Small intestine (tissue), 7 donors: ENCODE data around the gene ZNF629. TPM values are rescaled to one million over a fixed set of nuclear protein-coding genes. Genes with fewer than 3 reads are reported as not detected.

ENCODE experiments used
- DNase-seq, 2 donors: peaks; one replicate each; pipeline versions ENCODE4 v3.0.0 to v3.0.0-alpha.2; 2013
- FAIRE-seq: peaks from 2 replicates; lab custom pipeline; 2012; peaks lifted over from hg19 to GRCh38; lab: Jason Lieb, UNC
- H3K27ac ChIP-seq, 3 donors: one replicate each; pipeline ENCODE4 v1.5.1; 2013; ENCODE audit warnings: low read length in 2 of 3, mild to moderate bottlenecking in 2 of 3, control low read depth in 1 of 3, inconsistent platforms in 1 of 3, low read depth in 1 of 3, moderate library complexity in 1 of 3
- H3K27me3 ChIP-seq, 3 donors: one replicate each; pipeline ENCODE4 v1.6.1; 2013; ENCODE audit warnings: low read length in 3 of 3, inconsistent platforms in 1 of 3; ENCODE audit not compliant: control insufficient read depth in 3 of 3, insufficient read depth in 3 of 3
- H3K36me3 ChIP-seq, 3 donors: one replicate each; pipeline ENCODE4 v1.6.1; 2013; ENCODE audit warnings: low read length in 3 of 3, inconsistent platforms in 1 of 3, low read depth in 1 of 3, mild to moderate bottlenecking in 1 of 3, moderate library complexity in 1 of 3; ENCODE audit not compliant: control insufficient read depth in 3 of 3, insufficient read depth in 2 of 3
- H3K4me1 ChIP-seq, 3 donors: one replicate each; pipeline ENCODE4 v1.6.1; 2013; ENCODE audit warnings: low read length in 2 of 3, inconsistent platforms in 1 of 3, low read depth in 1 of 3, mild to moderate bottlenecking in 1 of 3, moderate library complexity in 1 of 3; ENCODE audit not compliant: control insufficient read depth in 3 of 3, insufficient read depth in 2 of 3
- H3K4me3 ChIP-seq, 3 donors: one replicate each; pipeline ENCODE4 v1.5.1; 2013; ENCODE audit warnings: low read length in 3 of 3, control low read depth in 1 of 3, inconsistent platforms in 1 of 3, low read depth in 1 of 3, mild to moderate bottlenecking in 1 of 3, moderate library complexity in 1 of 3
- H3K9me3 ChIP-seq, 2 donors: one replicate each; pipeline ENCODE4 v1.6.1; 2013; ENCODE audit warnings: low read depth in 1 of 2, low read length in 1 of 2; ENCODE audit not compliant: control insufficient read depth in 2 of 2, insufficient read depth in 1 of 2
- WGBS, 3 donors: extraction: QIAGEN DNeasy Blood & Tissue Kit; methylation state at CpG; one replicate each; pipeline ENCODE4 v1.1.7; 2013; 5-methylcytosine and 5-hydroxymethylcytosine counted together
- polyA plus RNA-seq, 4 donors: library from polyadenylated mRNA; stranded (reverse) in 3 of 4; unstranded in 1 of 4; fragments of 200-250 nt in 3 of 4; fragments of 120-200 nt in 1 of 4; gene quantifications; one replicate each; pipeline versions ENCODE4 v1.2.1 to v1.2.3, GENCODE V29; 2013
- donor health status: healthy with polysubstance abuse.
- donor health status: control.
- donor health status: control.
- donor health status: Bipolar disorder and iron deficiency.
- donor health status: healthy.

ZNF629 gene
- polyA plus RNA-seq, 4 donors: 3.4 to 17.5 (median 5.8) TPM

DNA sequence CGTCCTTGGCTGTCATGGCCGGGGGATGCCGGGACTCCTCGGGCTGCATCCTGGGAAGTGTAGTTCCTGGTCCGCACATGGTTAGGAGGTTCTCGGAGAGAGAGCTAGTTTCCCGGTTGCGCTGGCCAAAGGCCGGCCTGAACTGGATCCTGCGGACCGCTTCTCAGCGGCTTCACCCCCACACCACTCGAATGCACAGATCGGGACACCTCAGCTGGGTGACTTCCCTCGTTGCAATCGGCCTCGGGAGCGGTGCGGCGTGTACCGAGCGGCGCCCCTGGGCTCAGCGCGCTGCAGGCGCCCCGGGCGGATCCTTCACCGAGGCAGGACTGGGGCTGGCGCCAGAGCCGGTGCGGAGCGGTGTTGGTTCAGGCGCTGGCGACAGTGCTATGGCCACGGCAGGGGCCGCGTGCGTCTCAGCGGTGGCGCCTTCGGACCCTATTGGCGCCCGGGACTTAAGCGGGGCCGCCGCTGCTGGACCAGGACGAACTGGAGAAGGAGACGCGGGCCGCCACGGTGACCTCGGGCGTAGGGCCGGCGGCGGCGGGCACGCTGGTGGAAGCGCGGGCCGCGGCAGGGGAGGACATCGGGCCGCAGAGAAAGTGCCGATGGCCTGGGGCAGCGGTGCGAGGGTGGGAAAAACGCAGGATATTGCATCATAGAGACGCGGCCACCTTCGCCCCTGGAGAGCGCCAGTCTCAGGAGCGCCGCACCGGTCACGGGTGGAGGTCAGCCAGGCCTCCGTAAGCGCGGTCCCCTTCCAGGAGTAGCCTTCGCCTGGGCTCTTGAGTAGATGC, 11.4 kb downstream of the ZNF629 start:
- Histone ChIP-seq H3K27ac (peak overlapping the region; percentile 43 to 85 (median 81)), H3K4me3 (peak overlapping the region; percentile 58 to 78 (median 77)), H3K4me1 (peaks cover 0 to 16% (median 5%) of the 10 kb centered on the region in 3 donors), H3K36me3 (peaks cover 8 to 79% (median 25%) of the 10 kb centered on the region in 3 donors), H3K9me3 (no peaks in the 10 kb centered on the region), H3K27me3 (no peaks in the 10 kb centered on the region)
- WGBS, 3 donors: 0 to 1% (median 0%) methylated on average over 76 to 81 of the region's 81 CpGs
- DNase-seq: peak; percentile 87 to 92
- FAIRE-seq: no peak

DNA sequence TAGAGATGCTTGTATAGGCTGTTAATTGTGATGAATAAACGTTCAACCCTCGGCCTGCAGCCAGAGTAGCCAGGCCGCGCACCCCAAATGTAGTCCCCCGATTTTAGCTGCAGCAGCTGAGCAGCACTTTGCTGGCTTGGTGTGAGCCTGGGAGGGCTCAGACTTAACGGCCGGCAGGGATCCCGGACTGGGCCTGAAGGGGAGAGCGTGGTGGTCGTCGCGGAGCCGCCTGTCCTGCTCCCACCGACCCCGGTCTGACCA, 11.9 kb downstream of the ZNF629 start:
- H3K4me1 ChIP-seq: peaks cover 0 to 16% (median 5%) of the 10 kb centered on the region in 3 donors
- FAIRE-seq: no peak
- WGBS, 3 donors: 7 to 22% (median 11%) methylated on average over 12 to 15 of the region's 15 CpGs
- no peaks in the 10 kb centered on the region for H3K9me3 ChIP-seq
- no peaks in the 10 kb centered on the region for H3K27me3 ChIP-seq
- peaks cover 8 to 79% (median 25%) of the 10 kb centered on the region in 3 donors for H3K36me3 ChIP-seq
- DNase-seq: no peak
- H3K4me3 ChIP-seq: peak overlapping the region in 2 of 3 donors; percentile 77 to 78
- H3K27ac ChIP-seq: peak overlapping the region in 2 of 3 donors; percentile 81 to 85

DNA sequence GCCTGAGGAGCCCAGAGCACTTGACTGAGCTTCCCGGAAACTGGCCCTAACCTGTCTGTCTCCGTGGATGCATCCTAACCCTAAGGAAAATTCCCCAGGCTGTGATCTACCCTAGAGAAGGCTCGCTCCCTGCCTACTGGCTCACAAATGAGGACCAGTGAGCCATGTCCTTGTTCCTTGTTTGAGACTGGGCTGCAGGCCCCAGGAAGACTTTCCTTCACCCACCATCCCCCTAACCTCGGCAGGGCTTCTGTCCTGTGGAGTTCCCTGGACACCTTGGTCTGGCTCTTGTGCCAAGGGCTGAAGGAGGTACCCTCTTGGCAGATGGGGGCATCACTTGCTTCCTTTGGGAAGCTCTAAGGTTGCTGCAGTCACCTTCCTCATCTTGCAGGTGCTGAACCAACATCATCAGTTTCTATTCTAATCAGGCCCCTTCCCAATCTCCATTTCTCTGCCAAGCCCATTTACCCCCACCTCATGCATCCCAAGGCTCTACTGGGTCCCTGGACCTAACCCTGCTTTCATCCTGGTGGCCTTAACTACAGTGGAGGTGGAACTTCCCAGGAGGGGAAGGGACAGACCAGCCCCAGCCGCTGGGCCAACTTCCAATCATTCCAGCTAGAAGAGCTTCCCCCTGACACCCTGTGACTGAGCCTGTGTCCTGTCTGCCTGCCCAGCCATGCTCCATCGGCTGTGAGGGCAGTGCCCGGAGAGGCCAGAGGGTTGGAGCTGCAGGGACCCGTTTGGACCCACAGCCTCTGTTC, 12.5 kb downstream of the ZNF629 start:
- Histone ChIP-seq H3K36me3 (peaks cover 8 to 79% (median 25%) of the 10 kb centered on the region in 3 donors), H3K27me3 (no peaks in the 10 kb centered on the region), H3K9me3 (no peaks in the 10 kb centered on the region), H3K27ac (peak overlapping the region in 2 of 3 donors; percentile 81 to 85), H3K4me1 (peaks cover 0 to 16% (median 5%) of the 10 kb centered on the region in 3 donors), H3K4me3 (peak overlapping the region in 2 of 3 donors; percentile 77 to 78)
- no peak for FAIRE-seq
- no peak for DNase-seq
- WGBS, 3 donors: 54 to 62% (median 59%) methylated on average over 8 of the region's 8 CpGs

DNA sequence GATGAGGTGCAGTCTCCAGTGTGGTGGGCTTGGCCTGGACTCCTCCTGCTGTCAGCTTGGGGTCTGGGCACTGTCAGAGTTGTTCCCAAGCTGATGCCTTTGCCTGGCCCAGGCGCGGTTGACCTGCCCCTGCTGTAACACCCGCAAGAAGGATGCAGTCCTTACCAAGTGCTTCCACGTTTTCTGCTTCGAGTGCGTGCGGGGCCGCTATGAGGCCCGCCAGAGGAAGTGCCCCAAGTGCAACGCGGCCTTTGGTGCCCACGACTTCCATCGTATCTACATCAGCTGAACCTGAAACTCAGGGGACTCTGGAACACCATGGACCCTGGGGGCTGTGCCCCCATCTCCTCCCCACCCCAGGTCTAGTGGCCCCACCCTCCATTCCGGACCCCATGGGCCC, 13.2 kb downstream of the ZNF629 start:
- Histone ChIP-seq H3K27ac (no peak overlapping the region), H3K27me3 (no peaks in the 10 kb centered on the region), H3K36me3 (peaks cover 13 to 79% (median 31%) of the 10 kb centered on the region in 3 donors), H3K9me3 (no peaks in the 10 kb centered on the region), H3K4me3 (no peak overlapping the region), H3K4me1 (peaks cover 0 to 16% (median 5%) of the 10 kb centered on the region in 3 donors)
- 85 to 91% (median 87%) methylated on average over 14 of the region's 14 CpGs for WGBS, 3 donors
- DNase-seq: no peak
- FAIRE-seq: no peak

DNA sequence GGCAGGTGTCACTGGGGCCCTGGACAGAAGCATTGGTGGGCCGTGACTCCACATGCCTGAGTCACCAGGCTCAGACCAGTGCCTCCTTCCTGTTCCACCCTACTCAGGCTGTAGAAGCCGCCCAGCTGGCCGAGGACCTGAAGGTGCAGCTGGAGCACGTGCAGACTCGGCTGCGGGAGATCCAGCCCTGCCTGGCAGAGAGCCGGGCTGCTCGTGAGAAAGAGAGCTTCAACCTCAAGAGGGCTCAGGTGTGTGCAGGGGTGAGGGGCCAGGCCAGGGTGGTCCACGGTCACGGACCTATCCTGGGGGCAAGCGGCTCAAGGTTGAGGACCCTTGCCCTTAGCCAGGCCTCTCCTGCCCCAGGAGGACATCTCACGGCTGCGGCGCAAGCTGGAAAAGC, 15.3 kb downstream of the ZNF629 start:
- H3K36me3 ChIP-seq: peaks cover 21 to 80% (median 41%) of the 10 kb centered on the region in 3 donors
- no peak for DNase-seq
- H3K9me3 ChIP-seq: no peaks in the 10 kb centered on the region
- no peak overlapping the region for H3K4me3 ChIP-seq
- H3K27ac ChIP-seq: no peak overlapping the region
- WGBS, 3 donors: 90% methylated on average over 14 of the region's 14 CpGs
- H3K4me1 ChIP-seq: peaks cover 0 to 8% (median 4%) of the 10 kb centered on the region in 3 donors
- no peaks in the 10 kb centered on the region for H3K27me3 ChIP-seq
- FAIRE-seq: no peak

DNA sequence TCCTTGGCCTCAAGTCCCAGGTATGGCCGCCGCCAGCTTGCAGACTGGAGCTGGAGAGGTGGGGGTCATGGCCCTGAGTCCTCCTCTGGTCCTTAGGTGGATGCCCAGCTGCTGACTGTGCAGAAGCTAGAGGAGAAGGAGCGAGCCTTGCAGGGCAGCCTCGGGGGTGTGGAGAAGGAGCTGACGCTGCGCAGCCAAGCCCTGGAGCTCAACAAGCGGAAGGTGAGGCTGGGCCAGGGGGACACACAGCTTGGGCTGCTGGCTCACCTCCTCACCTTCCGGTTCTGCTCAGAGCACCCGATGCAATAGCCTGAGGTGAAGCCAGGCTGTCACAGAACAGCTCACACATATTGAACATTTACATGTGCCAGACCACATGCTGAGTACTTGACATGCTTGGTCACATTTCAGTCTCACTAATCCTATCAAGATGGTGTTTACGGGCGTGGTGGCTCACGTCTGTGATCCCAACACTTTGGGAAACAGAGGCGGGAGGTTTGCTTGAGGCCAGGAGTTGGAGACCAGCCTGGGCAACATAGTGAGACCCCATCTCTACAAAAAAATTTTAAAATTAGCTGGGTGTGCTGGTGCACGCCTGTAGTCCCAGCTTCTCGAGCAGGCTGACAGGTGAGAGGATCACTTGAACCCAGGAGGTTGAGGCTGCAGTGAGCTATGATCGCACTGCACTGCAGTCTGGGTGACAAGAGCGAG, 17.5 kb downstream of the ZNF629 start:
- H3K27ac ChIP-seq: no peak overlapping the region
- H3K4me1 ChIP-seq: no peaks in the 10 kb centered on the region
- FAIRE-seq (no peak), DNase-seq (no peak)
- H3K9me3 ChIP-seq: no peaks in the 10 kb centered on the region
- no peak overlapping the region for H3K4me3 ChIP-seq
- WGBS, 3 donors: 89 to 93% (median 93%) methylated on average over 17 of the region's 17 CpGs
- peaks cover 37 to 94% (median 54%) of the 10 kb centered on the region in 3 donors for H3K36me3 ChIP-seq
- H3K27me3 ChIP-seq: no peaks in the 10 kb centered on the region

DNA sequence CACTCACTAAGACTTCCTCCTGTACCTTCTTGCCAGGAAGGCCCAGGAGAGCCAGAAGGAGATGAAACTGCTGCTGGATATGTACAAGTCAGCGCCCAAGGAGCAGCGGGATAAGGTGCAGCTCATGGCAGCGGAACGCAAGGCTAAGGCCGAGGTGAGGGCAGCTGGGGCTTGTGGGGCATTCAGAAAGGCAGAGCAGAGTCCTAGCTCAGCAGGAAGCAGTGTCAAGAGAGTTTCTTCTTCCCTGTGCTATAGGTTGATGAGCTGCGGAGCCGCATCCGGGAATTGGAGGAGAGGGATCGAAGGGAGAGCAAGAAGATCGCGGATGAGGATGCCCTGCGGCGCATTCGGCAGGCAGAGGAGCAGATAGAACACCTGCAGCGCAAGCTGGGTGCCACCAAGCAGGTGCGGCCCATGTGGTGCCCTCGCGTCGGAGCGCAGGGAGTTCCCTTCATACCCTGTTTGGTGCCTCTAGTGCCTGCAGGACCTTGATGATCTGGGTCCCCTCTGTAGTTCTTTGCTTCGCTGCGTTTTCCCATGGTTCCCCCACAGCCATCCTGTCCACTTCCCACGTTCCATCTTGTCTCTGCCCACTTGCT, 18.3 kb downstream of the ZNF629 start:
- DNase-seq (no peak), FAIRE-seq (no peak)
- 95 to 96% (median 96%) methylated on average over 23 of the region's 23 CpGs for WGBS, 3 donors
- H3K4me1 ChIP-seq: peaks cover 0 to 4% (median 0%) of the 10 kb centered on the region in 3 donors
- peaks cover 42 to 93% (median 52%) of the 10 kb centered on the region in 3 donors for H3K36me3 ChIP-seq
- H3K9me3 ChIP-seq: no peaks in the 10 kb centered on the region
- H3K27me3 ChIP-seq: no peaks in the 10 kb centered on the region
- no peak overlapping the region for H3K4me3 ChIP-seq
- H3K27ac ChIP-seq: no peak overlapping the region
